WI38 (cell line): ENCODE measurements around the gene CNOT2.

Source experiments
- H3K4me3 ChIP-seq: 2 replicates; pipeline ENCODE4 v1.5.1; 2011; ENCODE audit warnings: low read depth, mild to moderate bottlenecking, control low read depth, low read length
- TF ChIP-seq, protein P1 (sequence below): IDR thresholded peaks from 2 replicates; pipeline ENCODE4 v1.5.1; 2012; ENCODE audit warnings: low read depth, mild to moderate bottlenecking, control low read depth, low read length

The CNOT2 gene

GRCh38 chr12:70251226-70251625 is 8.0 kb downstream of the CNOT2 start:
- H3K4me3 ChIP-seq, result no peak overlapping the region
- TF ChIP-seq, protein P1, sequence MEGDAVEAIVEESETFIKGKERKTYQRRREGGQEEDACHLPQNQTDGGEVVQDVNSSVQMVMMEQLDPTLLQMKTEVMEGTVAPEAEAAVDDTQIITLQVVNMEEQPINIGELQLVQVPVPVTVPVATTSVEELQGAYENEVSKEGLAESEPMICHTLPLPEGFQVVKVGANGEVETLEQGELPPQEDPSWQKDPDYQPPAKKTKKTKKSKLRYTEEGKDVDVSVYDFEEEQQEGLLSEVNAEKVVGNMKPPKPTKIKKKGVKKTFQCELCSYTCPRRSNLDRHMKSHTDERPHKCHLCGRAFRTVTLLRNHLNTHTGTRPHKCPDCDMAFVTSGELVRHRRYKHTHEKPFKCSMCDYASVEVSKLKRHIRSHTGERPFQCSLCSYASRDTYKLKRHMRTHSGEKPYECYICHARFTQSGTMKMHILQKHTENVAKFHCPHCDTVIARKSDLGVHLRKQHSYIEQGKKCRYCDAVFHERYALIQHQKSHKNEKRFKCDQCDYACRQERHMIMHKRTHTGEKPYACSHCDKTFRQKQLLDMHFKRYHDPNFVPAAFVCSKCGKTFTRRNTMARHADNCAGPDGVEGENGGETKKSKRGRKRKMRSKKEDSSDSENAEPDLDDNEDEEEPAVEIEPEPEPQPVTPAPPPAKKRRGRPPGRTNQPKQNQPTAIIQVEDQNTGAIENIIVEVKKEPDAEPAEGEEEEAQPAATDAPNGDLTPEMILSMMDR, result no peak

GRCh38 chr12:70251661-70252060 is 8.4 kb downstream of the CNOT2 start:
- TF ChIP-seq, protein P1, result no peak
- H3K4me3 ChIP-seq, result no peak overlapping the region

GRCh38 chr12:70252832-70253231 is 9.6 kb downstream of the CNOT2 start:
- no peak overlapping the region for H3K4me3 ChIP-seq
- TF ChIP-seq, protein P1, result no peak

DNA sequence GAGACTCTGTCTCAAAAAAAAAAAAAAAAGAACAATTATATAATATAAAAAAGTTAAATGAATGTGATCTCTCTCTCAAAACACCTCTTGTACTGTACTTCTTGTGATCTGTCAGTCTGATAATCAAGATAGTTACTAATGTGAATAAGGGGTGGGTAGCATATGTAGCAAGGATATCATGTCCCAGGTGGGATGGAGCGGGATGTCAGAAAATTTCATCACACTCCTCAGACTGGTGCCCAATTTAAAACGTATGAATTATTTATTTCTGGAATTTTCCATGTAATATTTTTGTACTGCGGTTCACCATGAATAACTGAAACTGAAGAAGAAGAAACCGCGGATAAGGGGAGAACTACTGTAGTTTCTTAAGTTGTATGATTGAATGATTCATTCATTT is 11.0 kb downstream of the CNOT2 start:
- TF ChIP-seq, protein P1, result no peak
- no peak overlapping the region for H3K4me3 ChIP-seq

GRCh38 chr12:70254846-70255245 is 11.6 kb downstream of the CNOT2 start:
- TF ChIP-seq, protein P1, result no peak
- H3K4me3 ChIP-seq, result no peak overlapping the region

- TF ChIP-seq, protein P1, result no peak
- H3K4me3 ChIP-seq, result no peak overlapping the region
Measured at GRCh38 chr12:70255311-70255710, 12.1 kb downstream of the CNOT2 start.

- H3K4me3 ChIP-seq, result no peak overlapping the region
- TF ChIP-seq, protein P1, result no peak
Measured at GRCh38 chr12:70258605-70259403, 15.6 kb downstream of the CNOT2 start.
